AG08396 (cell line): ENCODE measurements around the gene FOXL1.

Source experiments
- DNase-seq: peaks from one replicate; pipeline ENCODE4 v3.0.0; 2012; ENCODE audit warnings: low spot score, mixed read lengths

Gene FOXL1

DNA sequence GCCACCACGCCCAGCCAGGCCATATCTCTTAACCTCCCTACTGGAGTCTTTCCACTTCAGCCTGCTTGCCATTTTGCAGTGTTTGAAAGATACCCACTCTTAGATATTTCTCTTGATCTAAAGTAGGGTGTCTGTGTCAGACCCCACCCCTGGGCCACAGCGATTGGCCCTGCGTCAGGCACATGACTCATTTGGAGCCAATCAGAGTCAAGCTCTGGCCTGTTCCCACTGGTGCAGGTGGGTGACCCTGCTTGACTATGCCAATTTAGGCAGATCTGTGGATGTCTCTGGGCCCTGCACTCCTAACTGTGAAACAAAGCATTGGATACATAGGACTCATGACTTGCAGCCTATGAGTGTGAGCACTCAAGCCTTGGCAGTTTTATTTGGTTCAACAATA lies 27.6 kb downstream of the FOXL1 start:
- no peak for DNase-seq

DNA sequence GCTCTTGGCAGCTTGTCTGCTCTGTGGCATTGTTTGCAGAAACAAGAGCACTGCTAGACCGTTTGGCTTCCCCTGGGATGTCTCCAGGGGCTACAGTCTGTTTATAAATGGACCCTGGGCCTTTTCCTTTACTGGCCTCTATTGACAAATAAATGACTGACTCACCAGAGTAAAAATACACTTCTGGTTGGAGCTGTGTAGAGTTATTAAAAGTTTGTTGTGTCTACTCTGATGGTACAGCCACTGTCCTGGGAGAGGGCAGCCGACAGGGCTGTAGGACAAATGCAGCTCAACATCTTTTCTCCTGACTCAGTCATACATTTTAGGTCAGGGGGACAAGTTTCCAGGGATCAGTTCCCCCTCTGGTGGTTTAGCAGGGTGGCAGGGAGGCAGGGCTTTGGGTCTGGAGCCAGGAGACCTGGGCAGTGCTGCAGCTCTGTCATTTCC lies 30.0 kb downstream of the FOXL1 start:
- no peak for DNase-seq

DNA sequence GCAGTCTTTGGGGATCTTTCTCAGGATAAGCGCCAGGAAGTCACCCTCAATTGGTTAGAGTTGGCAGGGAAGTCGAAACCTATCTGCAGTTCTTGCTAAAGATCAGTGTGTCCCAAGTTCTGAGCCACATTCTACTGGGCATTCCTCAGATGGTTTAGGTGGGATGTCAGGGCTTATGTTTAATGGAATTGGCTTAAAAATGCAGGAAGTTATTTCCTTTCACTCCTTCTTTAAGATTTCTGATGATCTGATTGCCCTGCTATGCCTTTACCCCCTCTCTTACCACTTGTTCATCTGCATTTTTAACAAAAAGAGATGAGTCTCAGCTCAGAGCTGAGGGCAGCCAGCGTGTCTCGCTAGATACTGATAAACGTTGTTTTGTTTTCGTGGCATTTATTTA lies 30.8 kb downstream of the FOXL1 start:
- peak; percentile 79 for DNase-seq

DNA sequence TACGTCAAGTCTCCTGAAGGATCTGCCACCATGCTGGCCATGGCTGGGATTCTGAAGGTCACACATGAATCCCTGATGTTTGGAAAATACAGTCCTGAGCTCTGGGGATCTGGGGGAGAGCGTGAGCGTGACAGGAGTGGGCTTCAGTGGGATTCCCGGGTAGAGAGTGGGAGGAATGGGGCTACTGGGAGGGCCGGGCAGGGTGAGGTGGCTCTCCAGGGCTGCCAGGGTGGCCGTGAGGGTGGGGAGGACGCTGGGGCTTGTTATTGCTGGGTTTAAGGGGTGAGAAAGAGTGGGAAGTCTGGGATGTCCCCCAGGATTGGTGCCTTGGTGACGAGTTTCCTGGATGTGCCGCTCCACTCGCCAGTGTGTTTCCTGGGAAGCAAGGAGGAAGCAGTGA lies 31.3 kb downstream of the FOXL1 start:
- DNase-seq, result no peak

DNA sequence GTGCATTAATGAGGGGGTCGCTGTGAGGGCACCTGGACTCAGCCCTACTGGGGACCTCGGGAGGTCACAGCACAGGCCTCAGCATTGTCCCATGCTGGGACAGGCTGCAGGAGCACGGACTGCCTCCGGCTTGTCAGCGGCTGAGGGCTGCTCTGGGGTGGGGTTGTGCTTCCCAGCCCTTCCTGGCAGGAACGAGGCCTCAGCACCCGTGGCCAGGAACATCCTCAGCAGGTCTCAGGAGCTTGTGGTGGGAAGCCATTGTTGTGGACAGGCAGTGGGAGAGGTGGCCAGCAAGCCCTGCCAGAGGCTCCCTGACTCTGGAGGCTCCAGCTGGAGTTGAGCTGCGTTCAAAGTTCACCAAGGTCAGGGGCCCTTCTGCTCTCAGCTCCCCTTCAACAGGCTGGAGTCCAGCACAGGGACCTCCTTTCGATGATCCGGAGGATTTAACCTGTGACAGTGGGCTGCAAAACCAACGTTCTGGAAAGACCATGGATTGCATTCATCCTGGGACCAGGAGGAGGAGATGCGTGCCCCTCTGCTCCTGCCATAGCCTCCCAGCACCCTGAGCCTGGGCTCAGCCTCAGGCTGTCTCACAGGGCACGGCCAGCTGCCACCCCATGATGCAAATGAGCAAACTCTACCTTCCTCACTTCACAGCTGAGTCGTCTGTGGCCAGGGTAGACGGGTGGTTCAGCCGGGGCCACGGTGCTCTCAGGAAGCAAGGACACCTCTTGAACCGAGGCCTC lies 32.6 kb downstream of the FOXL1 start:
- no peak for DNase-seq

DNA sequence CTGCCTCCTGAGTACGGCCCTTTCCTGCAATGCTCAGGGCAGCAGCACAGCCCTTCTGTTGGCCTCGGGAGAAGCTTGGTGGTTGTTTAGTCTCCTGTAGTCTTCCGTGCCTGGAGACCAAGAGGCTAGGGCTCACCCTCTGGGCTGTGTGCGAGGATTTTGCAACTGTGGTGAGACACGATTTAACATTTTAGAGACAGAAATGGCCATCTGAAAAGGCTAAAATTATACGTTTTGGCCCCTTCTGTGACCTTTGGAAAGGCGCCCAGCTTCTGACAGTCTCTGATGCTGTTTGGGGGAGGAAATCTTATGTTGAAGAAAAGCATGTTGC lies 33.1 kb downstream of the FOXL1 start:
- DNase-seq, result peak; percentile 71

DNA sequence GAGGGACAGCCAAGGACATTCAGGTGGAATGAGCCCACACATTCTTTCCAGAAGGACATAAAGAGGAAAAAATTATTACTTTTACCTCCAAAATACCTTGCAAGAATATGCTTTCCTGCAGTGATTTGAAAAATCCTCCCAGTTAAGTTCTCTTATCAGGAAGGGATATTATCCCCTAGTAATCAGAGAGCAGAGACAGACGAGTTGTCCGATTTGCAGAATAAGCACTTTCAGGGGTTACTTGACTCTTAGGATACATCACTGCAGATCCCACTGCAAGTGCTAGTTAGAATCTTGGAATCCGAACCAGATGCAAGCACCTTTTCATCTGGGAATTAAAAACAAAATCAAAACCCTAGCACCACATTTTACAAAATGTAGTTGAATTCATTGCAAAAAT lies 33.6 kb downstream of the FOXL1 start:
- DNase-seq, result no peak

DNA sequence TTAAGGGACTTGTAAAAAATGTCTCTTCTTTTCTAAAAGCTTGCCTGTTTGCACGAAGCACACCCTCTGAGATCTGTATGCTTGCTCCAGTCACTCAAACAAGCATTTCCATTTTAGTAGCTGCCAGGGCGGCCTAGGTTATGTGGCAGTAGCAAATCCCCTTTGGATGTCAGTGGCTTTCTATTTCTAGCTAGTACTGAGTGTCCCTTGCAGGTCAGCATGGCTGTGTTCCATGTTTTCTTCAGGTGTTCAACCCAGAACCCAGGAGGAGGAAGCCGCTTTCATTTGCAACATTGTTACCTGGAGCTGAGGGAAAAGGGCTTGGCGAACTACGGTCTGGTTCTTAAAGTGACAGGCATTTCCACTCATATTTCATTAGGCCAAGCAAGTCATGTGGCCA lies 36.4 kb downstream of the FOXL1 start:
- DNase-seq, result no peak

DNA sequence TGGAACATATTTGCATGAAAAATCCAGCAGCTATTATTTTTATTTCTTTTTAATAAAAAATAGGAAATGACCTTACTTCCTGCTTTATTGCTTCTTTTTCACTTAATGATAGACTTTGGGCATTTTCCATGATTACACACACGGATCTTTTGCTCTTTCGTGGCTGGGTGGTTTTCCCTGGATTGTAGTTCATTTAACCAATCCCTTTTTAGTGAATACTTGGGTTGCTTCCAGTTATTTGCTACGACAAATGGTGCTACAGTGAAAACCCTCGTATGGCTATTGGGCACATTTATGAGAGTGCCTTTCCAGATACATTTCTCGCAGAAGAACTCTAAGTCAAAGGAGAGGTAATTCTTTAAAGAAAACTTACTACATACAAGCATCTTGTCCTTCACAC lies 38.6 kb downstream of the FOXL1 start:
- DNase-seq, result no peak

DNA sequence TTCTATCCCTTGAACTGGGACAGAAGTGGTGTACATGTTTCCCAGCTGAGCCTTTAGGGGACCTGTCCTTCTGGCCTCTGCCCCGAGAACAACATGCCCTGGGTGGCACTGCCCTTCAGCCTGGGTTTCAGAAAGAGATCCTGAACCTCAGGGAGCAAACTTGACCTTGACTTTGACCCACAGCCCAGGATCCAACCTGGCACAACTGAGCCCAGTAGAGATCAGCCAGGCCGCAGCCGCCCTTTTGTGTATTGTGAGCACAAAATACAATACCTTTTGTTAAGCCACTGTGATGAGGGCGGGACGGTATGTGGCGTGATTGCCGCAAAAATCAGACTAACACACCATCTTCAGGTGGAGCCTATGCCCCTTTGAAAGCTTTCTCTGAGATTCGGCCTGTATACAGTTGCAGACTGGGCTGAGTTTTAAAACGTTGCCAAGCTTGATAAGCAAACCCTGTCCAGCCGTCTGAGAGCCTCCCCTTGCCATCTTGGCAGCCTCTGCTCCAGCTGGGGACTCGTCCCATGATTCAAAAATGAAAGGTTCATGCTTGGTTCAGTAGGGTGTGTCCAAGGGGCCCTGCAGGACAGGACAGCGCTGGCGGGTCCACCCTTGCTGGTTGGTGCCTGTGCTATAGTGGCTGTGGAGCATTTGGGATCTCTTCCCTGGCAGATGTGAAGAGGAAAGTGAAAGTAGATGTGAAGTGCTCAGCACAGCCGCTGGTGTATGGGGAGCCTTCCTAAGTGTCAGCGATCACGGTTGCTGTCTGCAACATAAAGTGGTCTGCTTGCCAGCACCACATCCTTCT lies 40.3 kb downstream of the FOXL1 start:
- peak; percentile 75 for DNase-seq

DNA sequence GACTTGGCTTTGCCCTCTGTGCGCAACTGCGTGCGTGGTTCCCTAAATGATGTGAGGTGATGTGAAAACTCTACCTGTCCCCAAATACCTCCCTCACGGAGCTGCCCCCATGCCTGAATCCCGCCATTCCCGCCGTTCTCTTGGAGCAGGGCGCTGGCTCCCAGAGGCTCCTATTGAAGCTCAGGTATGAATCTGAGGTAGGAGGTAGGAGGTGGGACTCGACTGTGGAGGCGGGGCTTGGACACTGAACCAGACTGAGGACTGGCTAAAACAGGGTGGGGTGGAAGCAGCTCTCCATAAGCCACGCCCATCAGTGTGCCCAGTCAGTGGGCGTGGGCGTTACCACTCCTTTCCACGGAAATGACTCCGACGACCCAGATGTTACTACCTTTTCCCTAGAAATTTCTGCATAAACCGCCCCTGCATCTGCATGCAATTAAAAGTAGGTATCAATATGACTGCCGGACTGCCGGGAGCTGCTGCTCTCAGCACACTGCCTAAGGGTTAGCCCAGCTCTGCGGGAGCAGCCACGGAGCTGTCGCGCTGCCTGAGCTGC lies 41.0 kb downstream of the FOXL1 start:
- peak; percentile 61 for DNase-seq

DNA sequence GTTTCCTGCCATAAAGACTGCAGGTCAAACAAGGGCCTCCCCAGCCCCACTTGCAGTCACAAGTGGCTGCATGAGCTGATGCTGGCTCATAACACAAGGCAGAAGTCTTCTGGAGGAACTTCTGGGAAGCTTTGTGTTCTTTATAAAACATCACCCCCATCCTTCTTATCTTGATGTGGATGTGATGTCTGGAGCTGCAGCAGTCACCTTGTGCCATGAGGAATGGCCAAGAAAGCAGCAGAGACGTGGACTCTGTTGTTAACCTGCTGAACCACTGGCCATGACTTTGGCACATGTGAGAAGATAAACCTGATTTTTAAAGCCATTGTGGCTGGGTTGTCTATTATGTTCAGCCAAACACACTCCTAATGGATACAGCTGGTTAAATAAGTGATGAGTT lies 41.8 kb downstream of the FOXL1 start:
- no peak for DNase-seq

DNA sequence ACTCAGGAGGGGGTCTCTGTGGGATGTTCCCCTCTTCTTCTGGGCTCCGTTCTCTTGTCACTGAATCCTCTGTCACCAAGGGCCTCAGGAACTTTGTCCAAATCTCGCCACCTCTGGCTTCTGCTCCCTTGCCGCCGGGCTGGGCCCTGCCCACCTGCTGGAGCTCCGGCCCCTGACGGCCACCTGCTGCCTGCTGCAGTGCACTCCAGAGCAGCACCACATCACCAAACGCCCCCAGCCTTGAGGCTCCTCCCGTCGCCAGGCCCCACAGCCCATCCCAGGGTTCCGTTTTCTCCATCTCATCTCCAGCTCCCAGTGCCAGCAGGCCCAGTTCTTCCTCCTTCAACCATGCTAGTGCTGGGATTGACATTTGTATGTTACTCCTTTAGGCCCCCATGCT lies 43.6 kb downstream of the FOXL1 start:
- no peak for DNase-seq

DNA sequence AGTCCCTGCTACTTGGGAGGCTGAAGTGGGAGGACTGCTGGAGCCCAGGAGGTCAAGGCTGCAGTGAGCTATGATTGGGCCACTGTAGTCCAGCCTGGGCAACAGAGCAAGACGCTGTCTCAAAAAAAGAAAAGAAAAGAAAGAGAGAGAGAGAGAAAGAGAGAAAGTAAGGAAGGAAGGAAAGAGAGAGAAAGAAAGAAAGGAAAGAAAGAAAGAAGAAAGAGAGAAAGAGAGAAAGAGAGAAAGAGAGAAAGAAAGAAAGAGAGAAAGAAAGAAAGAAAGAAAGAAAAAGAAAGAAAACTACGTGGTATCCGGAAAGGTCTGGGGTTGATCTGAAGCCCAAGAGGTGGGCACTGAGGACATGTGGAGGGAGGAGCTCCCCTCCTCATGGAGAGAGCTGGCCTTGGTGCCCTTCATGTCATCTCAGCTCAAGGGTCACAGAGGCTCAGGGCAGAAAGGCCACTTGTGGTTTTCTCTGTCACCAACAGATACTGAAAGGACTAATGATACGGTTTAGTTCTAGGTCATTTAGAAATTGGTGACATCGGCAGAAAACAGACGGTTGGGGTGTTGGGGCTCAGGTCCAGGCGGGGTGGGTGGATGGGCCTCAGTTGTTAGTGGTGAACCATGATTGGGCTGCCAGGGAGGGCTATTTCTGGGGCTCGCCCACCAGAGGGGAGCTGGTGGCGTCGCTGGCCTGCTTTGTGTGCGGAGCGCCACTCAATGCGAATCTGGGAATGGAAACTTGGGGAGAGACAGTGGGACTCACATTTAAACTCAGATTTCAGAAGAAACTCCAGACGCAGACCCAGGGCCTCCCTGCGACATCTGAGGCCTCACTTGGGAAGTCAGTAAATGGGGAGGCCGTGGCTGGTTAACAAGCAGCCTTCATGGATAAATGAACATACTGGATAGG lies 44.6 kb downstream of the FOXL1 start:
- DNase-seq, result no peak

DNA sequence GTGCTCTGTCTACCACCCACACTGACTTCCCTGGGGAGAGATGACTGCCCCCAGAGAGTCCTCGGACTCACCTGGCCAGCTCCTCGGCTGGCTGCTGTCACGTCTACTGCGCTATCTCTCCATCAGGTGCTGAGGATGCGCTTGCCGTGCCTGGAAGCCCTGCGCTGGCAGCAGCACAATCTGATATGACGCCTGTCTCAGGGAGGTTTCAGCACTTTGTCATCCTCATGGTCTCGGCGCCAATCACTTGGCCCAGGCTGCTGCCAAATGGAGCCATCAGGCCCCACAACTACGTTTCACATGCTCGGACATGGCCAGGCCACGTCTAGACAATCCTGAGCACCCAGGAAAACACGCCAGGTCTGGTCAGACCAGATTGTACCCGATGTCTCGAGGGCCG lies 46.7 kb downstream of the FOXL1 start:
- DNase-seq, result no peak

DNA sequence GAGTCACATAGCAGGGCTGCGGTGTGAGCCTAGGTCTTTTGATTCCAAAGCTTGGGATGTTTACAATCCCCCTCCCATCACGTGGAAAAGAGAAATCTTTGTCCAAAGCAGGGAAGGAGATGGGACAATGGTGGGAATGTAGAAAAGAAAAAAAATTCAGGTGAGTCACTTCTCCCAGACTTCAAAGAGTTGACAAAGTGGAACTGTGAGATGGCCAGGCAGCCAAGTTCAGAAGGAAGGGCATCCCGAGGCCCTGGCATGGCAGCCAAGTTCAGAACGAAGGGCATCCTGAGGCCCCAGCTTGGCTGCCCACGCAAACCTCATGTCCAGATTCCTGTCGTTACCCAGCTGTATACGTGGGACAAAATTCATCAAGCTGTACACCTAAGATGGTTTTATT lies 47.5 kb downstream of the FOXL1 start:
- DNase-seq, result no peak

DNA sequence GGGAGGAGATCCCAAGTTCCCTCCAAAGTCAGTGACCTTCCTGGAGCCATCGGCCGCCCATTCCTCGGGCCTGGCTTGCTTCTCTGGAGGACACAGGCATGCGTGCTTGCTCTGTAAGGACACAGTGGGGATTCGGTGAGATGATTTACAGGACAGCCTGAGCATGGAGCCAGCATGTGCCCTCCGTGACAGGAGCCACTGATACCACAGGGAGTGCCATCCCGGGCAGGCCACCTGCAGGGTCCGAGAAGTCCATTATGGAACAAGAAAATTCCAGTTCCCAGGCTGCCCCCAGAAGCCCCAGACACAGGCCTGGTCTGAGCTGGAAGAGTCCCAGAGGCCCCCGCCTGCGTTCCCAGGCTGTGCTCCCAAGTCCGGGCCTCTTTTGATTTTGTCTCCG lies 47.9 kb downstream of the FOXL1 start:
- DNase-seq, result no peak

DNA sequence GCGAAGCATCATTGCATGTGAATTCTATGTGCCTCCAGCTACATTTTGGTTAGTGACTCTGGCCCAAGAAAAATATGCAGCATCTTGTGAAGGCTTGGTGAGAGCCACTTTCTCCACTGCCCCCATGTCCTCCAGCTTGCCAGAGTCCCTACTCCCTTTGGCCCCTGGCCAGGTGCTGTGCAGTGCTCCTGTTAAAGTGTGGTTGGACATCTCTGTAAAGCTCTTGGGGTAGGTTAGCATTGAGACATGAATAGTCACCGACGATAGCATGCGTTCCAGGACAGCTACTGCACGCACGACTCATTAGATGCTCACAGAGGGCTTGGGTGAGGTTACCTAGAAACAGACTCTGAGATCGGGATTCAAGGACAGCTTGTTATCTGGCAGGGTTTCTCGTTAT lies 48.6 kb downstream of the FOXL1 start:
- no peak for DNase-seq

DNA sequence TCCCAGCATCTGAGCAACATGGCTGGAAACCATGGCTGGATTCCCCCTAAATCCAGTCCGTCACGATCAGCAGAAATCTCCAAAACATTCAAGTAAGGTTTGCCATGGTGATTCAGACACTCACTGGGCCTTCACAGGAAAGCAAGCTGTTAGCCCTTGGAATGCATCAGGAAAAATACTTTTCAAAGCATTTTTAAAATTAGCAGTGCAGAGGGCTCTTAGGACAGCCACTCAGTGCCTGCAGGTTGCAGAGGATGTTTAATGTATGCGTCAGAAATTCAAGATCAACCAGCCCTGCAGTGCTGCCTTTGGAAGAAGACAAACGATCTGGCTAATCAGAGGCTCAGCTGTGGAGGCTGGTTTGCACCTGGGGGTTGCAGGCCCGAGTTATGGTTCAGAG lies 50.3 kb downstream of the FOXL1 start:
- peak; percentile 22 for DNase-seq

DNA sequence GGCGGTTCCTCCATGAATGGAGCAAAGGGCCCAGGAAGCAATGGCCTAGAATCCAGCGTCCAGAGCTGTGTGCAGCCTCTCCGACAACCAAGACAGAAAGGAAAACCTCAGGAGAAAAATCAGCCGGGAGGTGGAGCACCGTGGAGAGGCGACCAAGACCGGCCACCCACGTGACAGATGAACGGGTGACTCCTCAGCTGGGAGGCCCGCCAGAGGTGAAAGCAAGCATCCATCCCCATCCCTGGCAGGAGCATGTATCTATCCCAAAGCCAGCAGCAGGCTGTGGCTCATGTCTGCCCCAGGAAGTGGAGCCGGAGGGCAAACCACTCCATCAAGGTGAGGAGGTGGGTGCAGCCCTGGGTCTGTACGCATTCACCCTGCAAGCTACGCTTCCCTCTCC lies 52.1 kb downstream of the FOXL1 start:
- DNase-seq, result no peak

DNA sequence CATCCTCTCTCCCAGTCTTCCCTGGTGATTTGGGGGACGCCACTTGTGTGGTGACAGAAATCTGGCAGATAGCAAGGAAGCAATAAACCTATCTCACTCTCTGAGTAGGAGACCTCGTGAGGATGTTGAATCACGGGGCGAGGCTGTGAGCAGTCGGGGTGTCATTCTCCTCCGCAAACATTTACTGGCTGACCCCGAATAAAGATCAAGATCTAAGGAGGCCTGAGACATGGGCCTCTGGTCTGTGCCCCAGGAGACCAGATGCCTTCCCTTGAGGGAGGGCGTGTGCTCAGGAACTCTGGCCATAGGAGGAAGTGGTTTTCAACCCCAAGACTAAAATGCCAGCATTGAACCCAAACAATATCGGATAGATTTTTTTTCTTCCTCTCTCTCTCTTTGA lies 53.1 kb downstream of the FOXL1 start:
- DNase-seq, result no peak
